ENCODE data around the gene BPGM.

The BPGM gene

DNA sequence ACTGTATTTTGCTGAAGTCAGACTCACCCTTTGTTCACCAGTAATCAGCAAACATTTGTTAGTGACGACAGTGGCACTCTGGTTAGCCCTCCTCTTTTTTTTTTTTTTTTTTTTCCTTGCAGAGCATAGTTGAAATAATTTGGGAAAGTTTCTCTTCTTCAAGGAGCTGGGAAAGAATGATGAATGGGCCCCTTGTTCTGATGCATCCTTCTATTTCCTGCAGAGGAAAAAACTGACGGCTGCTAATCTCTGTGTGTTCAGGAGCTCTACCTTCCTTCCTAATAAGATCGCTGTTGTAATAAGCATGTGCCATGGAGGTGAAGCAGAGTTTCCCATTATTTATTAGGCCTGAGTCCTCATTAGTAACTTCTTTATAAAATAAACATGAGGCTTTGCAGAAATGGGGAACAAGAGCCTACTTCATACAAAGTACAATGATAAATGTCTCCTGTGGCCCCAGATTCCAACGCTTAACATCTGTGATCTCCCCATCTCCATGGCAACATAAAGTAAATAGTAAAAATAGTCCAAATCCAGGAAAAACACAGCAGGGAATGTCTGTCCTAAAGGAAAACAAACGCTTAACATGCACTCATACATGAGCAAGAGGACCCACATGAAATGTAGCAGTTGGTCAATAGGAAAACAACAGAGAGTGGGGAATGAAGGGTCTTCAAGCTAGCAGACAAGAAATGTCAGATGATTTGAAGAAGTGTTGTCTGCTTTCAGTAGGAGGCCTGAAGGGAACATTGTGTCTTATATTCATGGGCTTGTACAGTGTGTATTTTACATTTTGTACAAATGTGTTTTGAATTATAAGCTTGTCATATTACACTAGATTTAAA is 73.7 kb downstream of the BPGM start:
- no peak for DNase-seq (ENCODE audit: low spot score)

DNA sequence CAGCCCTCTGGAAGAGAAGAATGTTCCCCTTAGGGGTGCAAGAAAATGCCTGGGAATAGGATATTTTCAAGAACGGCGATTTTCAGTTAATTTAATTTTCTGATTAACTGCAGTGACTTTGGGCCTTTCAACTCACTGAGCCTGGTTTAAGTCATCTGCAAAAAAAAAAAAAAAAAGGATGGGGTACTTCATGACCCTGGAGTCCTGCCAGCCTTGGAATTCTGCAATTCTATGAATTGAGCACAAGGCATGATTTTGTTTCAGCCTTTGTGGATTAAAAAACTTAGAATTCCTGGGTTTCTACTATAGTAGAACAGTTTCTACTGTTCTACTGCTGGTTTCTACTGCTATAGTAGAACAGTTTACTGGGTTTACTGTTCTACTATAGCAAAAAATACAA is 74.5 kb downstream of the BPGM start:
- no peak for DNase-seq (ENCODE audit: low spot score)

DNA sequence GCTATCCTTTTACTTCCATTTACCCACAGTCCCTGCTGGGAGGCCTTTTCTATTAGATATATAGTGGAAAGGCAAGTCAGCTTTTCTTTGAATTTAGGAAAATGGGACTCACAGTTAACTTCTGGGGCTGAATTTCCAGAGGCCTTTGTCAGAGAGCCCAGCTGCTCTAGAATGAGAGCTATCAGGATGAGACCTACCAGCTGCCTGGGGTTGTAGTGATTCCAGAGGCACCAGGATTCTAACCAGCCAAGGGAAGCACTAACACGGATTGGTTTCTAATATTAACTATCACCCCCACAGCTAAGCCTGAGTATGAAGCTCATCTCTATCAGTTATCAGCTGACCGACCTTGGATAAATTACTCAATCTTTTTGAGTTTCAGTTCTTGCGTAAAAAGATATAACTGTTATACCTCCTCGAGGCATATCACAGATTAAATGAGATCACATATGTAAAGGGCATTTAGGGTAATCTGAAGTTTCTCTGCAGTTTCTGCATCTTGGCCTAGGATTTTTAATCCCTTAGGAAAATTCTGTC is 76.2 kb downstream of the BPGM start:
- DNase-seq (ENCODE audit: low spot score): no peak

DNA sequence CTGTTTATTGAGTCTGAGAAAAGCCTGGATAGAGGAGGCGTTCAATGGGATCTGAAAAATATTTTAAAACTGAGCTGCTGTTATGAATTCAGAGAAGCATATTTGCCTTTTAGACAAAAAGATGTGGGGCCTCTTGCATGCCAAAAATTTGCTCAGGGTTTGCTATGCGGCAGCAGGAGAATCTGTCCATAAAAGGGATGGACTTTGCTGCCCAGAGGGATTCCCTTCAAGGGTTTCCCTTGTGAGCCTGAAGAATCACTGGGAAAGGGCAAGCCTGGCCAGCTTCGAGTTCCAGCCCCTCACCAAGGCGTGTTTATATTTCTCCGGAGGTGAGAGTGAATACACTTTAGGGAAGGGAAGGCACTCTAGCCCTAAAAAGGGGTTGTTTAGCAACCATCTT is 77.2 kb downstream of the BPGM start:
- no peak for DNase-seq (ENCODE audit: low spot score)

DNA sequence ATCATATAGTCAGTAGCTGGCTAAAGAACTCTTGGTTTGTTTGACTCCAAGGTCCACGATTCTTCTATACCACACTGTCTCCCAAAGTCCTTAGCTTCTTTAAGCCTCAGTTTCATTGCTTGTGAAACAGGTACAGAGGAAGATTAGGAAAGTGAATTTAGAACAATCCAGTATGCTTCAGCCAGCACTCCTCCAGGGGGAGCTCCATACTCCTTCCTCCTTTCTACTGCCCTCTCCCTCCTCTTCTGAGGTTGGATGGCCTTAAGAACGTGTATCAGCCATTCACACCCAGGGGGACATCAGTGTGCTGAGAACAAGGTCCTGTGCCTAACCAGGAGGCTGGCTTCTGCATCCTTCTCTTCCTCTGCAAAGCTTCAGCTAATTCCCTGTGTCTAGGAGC is 78.0 kb downstream of the BPGM start:
- peak; percentile 52 for DNase-seq (ENCODE audit: low spot score)

DNA sequence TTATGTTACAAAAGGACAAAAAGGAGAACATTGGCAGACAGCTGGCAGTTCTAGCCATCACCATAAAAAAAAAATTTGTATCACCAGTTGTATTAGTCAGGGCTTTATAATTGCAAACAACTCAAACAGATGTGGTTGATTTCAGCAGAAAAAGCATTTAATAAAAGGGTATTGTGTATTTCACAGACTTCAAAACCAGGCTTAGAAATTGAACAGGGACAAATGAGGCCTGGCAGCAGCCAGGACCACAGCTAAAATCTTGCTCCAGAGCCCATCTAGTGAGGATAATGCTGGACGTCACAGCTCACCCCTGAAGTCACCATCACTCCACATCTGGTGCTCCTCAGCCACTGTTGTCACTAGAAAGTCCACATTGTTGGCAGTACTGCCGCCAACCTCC is 79.9 kb downstream of the BPGM start:
- DNase-seq (ENCODE audit: low spot score): no peak

DNA sequence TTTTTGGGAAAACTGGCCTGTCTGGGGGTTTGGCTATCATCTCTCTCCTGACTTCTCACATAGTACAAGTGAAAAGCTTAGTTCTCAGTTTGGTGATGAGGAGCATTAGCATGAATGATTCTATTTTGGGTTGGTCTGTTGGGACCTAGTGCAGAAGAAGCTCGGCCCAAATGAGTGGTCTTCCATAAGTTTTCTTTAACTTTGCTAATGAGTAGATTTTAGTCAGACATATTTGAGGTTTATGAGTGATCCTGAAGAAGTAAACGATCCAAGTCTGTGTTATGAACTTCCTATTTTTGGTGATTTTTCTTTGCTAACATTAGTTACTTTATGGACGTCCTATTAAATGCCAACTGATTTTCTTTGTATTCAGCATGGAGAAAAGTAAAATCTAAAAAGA is 81.1 kb downstream of the BPGM start:
- DNase-seq (ENCODE audit: low spot score): no peak

All from HuH-7 (cell line).